NCI-H226 (cell line): ENCODE results near the gene PLA2G5.

ENCODE experiments used
- DNase-seq: peaks from one replicate; pipeline ENCODE4 v3.0.0-alpha.2; 2015

PLA2G5 gene

DNA sequence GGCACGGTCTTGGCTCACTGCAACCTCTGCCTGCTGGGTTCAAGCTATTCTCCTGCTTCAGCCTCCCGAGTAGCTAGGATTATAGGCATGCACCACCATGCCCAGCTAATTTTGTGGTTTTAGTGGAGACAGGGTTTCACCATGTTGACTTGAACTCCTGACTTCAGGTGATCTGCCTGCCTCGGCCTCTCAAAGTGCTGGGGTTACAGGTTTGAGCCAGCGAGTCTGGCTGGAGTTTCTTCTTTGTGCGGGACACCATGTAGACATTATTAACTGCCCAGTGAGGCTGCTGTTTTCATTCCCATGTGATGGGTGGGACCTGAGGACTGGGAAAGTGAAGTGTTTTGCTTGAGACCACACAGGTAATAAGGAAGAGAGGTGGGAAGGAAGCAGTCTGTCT is 23.3 kb downstream of the PLA2G5 start:
- DNase-seq, result no peak

DNA sequence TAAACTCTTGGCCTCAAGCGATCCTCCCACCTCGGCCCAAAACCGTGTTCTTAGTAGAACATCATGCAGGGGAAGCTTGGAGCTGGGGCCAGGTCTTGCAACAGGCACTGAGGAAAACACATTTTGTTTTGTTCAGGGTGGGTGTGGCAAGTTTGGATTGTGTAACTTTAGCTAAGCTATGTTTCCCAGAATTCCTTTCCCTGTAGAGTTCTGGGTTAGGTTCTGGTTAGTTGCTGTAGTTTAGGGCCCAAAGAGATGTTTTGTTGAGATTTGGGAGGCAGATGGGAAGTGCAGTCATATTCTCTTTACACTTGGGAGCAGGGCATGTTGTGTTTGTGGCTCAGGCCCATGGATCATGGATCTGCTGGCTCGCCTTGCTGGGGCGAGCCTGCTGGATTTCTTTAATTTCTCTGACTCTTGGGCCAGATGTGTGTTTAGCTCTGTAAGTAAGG is 24.0 kb downstream of the PLA2G5 start:
- no peak for DNase-seq

DNA sequence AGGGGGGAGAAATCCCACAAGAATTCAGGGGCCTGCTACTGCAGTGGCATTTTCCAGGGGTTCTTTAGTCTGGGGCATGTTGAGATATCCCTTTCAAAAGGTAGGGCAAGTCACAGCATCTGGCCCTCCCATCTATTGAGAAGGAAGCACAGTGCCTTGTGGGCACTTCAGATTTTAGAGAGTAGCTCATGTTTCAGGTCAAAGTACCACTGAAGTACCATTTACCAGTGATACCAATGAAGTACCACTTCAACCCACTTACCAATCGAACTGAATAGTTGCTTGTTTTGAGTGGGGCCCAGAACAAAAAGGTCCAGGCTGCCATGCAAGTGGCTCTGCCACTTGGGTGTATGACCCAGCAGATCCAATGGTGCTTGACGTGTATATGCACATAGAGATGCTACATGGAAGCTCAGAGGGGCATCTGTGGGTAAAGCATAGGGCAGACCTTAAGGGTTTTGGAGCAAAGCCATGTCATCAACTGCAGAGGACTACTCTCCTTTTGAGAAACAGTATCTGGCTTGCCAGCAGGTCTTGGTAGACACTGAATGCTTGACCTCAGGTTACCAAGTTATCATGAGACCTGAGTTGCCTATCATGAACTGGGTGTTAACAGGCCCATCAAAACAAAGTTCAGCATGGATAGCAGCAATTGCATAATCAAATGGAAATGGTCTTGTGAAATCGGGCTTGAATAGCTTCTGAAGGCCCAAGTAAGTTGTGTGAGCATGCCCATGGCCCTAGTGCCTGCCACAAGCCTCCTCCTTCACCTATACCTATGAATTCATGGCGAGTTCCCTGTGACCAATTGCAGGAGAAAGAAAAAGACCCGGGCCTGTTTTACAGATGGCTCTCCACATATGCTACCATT is 25.8 kb downstream of the PLA2G5 start:
- DNase-seq, result no peak

DNA sequence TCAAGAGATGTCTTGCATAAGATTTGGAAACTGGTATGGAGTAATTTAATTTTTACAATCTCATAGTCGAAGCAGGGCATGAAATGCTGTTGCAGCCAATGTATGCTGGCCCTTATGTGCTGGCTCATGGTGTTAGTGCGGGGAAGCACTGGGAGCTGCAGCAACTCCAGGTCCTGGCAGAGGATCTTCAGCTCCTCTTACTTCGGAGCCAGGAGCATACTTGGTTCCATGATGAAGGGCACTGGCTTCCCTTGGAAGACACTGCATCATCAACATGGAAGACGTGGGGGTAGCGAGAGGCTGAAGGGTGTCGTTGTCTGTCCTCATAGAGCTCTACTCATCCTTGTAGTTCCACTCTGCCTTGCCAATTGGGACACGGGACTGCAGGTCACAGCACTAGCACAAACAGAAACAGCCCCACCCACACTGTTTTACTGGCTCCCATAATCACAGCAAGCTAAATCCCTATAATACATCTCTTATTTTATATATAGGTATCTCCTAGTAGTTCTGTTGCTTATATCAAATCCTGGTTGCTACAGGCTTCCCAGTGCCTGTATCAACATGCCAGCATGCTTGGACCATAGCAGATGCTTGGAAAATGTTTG is 26.9 kb downstream of the PLA2G5 start:
- no peak for DNase-seq

DNA sequence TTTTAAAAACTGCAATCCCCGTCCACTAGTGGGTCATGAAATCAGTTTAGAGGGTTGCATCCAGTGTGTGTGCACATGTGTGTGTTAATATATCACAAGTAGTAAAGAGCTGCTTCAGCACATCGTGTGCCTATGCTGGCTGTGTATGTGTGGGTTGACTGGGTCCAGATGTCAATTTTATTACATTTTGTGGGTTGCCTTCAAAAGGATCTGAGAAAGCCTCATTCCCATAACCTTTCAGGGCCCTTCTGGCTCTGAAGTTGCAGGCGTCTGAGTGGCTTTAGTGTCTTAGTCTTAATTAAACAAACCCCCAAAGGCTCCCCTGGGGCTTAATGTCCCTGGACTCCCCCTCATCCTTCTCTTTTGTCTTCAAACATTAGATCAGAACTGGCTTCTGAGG is 29.5 kb downstream of the PLA2G5 start:
- DNase-seq, result no peak

DNA sequence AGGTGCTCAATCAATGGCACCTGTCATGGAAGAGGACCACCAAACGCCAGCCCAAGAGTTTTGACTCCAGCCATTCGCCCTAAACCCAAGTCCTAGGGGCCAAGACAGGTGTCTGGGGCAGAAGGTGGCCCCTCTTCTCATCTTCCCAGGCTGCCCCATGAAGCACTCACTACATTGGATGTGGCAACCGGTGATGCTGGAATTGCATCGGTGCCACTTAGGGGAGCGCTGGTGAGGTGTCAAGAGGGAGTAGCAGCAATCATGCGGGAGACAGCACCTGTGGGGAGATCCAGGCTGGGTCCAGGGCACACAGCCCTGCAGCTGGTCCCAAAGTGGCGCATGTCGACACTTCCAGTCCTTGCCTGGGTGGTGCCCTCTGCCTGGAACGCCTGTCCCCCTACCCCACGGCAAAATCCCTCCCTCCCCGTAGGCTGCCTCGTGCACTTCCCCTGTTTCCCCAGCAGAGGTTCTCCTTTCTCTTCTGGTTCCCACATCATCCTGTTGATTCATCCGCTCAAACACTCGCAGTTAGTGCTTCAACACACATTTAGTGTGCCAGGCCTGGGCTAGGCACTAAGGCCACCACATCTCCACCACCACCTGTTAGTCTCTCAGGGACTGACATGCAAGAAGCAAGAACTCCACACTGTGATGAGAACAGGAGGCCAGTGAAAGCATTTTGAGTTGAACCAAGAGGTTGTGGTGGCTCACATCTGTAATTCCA is 30.8 kb downstream of the PLA2G5 start:
- DNase-seq, result peak; percentile 13

DNA sequence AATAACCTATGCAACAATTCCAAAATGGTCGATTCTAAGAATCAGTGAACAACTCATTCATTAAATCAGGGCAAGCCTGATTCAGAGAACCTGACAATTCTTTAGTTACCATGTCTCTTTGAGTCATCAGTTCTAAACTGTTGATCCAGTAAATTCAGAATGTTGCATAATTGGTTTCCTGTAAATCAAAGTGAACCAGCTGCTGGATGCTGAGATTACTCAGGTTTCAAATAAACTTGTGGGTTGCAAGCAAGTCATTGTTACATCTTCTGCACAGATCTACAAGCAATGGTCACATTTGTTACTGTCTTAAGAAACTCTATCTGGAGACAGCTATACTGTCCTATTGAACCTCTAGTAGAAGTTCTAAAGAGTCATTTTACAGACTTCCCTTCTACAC is 32.9 kb downstream of the PLA2G5 start:
- peak; percentile 20 for DNase-seq

DNA sequence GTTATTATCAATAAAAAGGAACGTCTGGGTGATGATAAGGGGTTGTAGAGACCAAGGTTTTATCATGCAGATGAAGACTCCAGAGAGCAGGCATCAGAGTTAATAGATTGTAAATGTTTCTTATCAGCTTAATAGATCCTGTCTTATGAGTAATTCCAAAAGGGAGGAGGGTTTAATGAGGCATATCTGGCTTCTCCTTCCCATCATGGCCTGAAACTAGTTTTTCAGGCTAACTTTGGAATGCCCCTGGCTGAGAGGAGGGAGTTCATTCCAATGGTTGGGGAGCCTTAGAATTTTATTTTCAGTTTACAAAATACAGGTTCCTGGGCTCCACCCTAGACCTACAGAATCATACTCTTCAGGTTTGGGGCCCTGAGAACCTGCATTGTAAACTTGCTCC is 35.9 kb downstream of the PLA2G5 start:
- peak; percentile 22 for DNase-seq

DNA sequence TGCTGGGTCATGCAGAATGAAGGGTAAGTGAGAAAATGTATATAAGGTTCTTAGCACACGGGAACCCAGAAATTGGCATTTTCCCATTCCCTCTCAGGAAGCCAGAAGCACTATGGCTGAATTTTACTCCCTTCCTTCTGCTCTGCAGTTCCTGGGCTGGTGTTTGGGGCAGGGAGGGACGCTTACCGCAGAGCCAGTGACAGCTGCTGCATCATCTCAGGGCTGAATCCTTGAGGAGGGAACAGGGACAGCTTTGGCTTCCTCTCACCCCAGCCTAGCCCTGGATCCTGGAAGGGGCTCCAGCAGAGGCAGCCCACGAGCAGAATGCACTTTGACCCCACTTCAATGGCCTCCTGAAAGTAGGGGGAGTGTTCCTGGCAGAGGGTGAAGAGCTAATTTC is 37.4 kb downstream of the PLA2G5 start:
- no peak for DNase-seq

DNA sequence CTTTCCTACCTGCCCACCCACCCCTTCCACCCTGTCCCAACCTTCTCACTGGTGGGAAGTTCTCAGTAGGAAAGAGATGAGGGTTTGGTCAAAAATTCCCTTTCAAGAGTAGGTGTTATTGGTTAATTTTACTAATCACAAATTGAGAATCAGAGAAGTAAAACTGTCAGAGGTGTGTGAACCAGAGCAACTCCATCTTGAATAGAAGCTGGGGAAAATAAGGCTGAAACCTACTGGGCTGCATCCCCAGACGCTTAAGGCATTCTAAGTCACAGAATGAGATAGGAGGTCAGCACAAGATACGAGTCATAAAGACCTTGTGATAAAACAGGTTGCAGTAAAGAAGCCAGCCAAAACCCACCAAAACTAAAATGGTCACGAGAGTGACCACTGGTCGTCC is 37.8 kb downstream of the PLA2G5 start:
- DNase-seq, result no peak

DNA sequence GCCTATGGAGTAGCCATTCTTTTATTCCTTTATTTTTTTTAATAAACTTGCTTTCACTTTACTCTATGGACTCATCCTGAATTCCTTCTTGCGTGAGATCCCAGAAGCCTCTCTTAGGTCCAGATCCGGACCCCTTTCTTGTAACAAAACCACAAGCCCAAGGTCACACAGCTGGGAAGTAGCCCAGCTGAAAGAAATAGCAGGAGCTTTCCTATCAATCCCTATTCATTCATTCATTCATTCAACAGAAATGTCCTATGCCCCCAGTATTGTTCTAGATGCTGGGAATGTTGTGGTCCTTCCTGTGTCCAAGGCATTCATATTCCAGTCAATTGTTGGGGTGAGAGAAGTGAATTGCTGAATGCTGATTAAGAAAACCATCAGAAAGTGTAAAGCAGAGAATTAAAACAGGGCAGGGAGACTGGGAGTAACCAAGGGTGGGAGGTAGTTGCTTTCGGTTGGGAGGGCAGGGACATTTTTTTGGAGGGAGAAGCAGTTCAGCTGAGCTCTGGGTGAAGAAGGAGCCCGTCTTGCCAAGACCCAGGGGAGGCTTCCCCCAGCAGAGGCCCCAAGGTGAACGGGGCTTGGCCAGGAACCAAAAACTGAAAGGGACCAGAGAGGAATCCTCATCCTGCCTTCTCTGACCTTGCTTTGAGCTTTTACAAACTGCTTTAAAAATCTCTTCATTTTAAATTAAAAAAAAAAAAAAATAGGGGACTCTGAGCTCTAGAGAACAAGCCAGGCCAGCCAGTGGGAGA is 38.6 kb downstream of the PLA2G5 start:
- DNase-seq, result no peak

DNA sequence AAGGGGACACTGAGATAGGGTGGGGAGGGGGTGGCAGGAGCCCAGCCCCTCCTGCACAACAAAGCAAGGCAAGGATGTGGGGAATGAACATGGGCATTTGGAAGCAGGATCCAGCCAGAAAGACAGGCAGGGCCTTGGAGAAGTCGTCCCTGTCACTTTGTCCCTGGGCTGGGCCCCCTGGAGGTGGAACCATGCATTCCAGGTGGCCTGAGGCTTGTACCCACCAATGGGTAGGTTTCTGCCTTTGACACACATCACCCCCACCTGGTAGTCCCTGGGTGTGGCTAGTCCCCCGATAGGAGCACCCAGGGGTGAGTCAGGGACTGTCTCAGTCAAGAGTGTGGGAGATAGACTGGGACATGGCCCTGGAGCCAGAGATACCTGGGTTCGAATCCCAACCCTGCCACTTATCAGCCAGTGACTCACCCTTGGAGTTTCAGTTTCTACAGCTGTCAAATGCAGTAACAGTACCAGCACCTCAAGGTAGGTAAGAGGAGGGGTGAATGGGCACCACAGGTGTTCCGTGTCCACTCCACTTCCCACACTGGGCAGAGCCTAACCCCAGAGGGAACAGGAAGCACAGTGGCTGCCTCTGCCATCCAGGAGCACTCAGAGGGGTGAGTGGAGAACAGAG is 39.3 kb downstream of the PLA2G5 start:
- DNase-seq, result no peak

DNA sequence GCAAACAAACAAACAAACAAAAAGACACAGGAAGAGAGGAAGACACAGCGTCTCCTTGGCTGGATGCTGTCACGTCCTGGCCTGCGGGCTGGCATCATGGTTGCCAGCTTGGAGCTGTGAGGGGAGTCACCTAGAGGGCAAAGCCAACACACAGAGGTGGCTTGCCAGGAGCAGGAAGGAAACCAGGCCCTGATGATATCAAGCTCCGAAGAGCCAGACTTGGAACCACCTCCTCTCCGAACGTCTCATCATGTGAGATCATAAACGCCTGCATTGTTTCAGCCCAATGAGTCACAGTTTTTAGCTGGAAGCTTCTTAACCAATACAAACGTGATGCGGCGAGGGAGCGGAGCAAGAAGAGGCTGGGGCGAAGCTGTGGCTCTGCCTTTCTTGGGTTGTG is 40.7 kb downstream of the PLA2G5 start:
- peak; percentile 47 for DNase-seq

DNA sequence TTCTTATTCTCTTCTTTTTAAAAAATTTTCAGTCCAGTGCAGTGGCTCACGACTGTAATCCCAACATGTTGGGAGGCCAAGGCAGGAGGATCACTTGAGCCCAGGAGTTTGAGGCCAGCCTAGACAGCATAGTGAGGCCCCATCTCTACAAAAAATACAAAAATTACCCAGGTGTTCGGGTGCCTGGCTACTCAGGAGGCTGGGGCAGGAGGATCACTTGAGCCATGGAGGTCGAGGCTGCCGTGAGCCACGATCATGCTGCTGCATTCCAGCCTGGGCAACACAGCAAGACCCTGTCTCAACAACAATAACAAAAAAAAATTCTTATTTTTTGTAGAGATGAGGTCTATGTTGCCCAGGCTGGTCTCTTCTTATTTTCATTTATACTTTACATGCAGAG is 41.5 kb downstream of the PLA2G5 start:
- no peak for DNase-seq

DNA sequence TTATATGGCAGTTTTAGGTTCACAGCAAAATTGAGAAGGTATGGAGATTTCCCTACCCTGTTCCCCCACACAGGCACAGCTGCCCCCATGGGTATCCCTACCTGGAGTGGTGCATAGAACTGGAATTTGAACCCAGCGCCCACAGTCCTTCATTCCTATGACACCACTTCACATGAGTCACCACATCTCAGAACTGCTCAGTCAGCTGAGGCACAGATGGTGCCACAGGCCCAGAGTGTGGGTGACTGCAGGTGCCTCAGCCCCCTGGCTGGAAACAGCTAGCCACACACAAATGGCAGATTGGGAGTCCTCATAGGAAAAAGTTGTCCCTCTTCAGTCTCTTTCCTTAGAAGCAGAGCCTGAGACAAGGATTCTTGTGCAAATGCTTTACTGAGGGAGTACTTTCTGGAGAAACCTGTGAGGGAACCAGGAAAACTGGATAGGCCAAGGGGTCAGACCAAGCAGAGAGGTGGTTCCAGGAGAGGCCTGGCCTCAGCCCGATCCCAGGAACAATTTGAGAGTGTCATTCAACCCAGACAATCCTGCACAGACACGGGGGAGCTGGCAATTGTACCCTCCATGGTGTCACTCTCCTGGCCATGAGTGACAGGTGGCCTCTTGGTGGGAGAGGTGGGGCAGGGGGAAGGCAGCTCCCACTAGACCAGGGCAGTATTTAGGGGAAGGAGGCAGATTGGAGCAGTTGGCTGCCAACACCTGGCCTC is 42.4 kb downstream of the PLA2G5 start:
- no peak for DNase-seq

DNA sequence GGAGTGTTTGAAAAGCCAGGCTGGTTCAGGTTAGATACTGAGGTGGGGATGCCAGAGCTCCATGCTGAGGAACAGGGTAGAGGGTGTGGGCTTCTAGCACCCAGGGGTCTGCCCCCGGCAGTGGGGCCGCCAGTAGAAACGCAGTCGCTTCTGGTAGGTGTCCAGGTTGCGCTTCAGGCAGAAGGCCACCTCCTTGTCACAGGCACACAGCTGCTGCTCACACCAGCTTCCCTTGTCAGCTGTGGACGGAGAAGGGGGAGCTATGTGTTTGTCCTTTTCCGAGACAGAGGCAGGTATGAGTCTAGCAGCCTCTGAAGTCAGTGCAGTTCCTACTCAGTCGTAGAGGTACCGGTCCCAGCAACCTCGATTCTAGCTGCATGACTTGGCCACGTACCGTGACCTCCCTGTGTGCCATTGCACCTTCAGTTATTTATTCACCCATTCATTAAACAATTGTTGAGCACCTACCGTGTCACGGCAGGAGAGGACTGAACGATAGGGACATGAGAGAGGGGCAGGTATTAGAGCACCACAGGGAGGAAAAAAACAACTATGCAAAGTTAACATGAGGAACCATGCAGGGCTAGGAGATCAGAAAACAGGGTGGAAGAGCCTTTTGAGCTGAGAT is 44.1 kb downstream of the PLA2G5 start:
- DNase-seq, result no peak

DNA sequence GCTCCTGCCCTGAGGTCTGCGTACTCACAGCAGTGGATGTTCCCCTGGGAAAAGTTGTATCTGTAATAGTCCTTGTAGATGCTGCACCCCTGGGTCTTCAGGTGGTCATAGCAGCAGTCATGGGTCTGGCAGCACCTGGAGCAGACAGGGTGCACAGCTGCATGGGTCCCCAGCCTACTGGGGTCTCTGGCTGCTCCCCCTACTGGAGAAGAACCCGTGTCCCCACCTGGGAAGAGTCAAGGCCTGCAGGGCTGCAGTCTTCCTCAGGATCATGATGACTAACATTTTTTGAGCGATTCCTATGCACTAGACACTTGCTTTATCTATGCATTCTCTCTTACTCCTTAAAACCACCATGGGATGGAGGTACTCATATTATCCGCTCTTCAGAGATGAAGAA is 45.5 kb downstream of the PLA2G5 start:
- no peak for DNase-seq

DNA sequence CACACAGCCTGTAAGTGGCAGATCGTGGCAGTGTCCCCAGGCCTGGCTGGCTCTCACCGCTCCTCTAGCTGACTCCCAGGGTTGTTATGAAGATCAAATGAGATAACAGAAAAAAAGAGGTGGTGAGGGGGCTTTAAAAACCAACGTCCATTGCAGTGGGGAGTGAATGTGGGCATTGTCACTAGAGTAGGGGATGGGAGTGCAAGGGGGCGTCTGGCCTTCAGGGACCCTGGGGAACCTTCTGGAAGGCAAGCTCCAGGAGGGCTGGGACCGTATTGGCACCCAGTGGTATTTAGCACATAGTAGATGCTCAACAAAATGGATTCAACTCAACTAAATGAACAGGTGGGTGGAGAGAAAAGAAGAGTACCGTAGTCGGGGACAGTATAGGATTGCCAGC is 45.9 kb downstream of the PLA2G5 start:
- no peak for DNase-seq

DNA sequence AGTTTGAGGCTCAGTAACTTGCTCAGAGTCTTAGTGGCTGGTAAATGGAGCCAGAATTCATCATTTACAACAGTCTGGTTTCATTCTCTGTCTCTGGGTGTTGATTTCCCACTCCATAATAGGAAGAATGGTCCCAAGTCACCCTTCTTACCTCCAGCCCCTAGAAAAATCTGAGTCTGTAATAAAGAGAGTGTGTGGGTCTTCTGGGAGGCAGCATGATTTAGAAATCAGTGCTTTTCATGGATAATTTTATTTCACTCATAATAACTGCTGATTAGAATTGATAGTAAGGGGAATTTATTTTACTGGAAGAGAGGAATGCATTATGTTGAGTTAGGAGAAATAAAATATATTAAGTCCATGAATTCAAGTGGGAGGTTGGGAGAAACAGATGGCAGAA is 47.2 kb downstream of the PLA2G5 start:
- DNase-seq, result no peak

DNA sequence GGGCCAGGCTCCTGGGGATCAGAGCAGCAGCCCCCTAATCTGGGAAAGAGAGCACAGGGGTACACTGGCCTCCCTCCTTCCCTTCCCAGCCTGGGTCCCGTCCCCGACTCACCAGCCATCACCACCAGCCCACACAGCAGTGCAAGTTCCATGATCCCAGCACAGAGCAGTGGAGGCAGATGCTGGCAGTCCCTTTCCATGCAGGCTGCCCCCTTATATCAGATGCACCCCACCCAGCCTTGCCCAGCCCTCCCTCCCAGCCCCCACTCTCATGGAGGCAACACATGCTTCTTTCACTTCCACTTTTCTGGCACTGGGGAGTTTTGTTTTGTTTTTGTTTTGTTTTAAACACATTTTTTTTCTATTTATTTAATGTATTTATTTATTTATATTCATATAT is 49.4 kb downstream of the PLA2G5 start, which contains the start of gene PLA2G2D:
Gene PLA2G2D (minus strand): TSS at position 190 of the 400 bp plus-strand sequence. CDS start 38 bp downstream, at position 152.
- DNase-seq, result no peak

DNA sequence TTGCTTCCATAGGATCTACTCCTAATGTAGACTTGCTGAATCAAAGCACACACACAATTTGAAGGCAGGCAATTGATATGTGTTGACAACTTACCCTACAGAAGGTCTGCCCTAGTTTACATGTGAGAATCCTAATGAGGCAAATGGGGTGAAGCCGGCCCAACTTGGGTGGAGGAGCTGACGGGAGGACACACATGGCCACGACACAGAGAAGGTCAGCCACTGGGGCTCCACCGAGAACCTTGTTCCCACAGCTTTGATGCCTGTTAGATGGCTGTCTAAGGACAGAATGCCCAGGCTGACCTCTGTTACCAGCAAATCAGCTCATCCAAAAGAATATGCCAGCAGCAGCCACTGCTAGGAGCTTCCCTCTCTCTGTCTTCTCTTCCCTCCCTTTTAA is 50.8 kb downstream of the PLA2G5 start:
- DNase-seq, result no peak
